ENCODE results near the gene ATXN2.

DNA sequence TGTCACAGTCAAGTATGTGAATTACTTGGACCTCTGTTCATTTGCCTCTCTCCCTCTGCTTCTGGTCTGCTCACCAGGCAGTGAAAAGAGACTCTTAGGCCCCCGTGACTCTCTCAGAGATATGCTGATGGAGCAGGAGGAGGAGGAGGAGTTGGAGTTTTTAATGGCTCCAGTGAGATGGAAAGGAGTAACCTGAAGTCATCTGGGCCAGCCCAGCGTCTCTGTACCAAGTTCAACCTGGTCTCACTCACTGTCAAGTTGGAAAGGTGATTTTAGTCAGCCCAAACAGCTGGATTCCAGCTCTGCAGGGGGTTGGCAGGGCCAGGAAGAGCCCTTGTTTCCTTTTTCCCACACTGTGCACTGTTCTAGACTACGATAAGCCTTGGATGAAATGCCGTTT is 144.8 kb downstream of the ATXN2 start:
- TF ChIP-seq, protein P1, sequence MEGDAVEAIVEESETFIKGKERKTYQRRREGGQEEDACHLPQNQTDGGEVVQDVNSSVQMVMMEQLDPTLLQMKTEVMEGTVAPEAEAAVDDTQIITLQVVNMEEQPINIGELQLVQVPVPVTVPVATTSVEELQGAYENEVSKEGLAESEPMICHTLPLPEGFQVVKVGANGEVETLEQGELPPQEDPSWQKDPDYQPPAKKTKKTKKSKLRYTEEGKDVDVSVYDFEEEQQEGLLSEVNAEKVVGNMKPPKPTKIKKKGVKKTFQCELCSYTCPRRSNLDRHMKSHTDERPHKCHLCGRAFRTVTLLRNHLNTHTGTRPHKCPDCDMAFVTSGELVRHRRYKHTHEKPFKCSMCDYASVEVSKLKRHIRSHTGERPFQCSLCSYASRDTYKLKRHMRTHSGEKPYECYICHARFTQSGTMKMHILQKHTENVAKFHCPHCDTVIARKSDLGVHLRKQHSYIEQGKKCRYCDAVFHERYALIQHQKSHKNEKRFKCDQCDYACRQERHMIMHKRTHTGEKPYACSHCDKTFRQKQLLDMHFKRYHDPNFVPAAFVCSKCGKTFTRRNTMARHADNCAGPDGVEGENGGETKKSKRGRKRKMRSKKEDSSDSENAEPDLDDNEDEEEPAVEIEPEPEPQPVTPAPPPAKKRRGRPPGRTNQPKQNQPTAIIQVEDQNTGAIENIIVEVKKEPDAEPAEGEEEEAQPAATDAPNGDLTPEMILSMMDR (IDR thresholded peaks at IDR 0.05) = no peak
- no peak for TF ChIP-seq POLR2A (IDR thresholded peaks at IDR 0.05)

Measured in body of pancreas (tissue), 4 donors.